A549 (cell line): ENCODE data around the gene TEAD2. TPM values are rescaled to one million over a fixed set of nuclear protein-coding genes. Genes with fewer than 3 reads are reported as not detected.

Experiments used
- ATAC-seq, 2 experiments: fragments of 200-7000 bp in 1 of 2; fragments of >200 bp in 1 of 2; cut with Nextera tagmentation in 1 of 2; cut with Tn5 transposase in 1 of 2; 3 replicates each; pipeline versions ENCODE4 v1.8.0 to v1.9.1; 2018 to 2020; ENCODE audit warnings: mild to moderate bottlenecking in 1 of 2, moderate library complexity in 1 of 2
- CTCF ChIA-PET: fragments of 300-600 bp; sonication (Branson Sonifier 250); formaldehyde crosslinking; extraction: SDS; loops from one replicate; lab custom pipeline; 2021; ENCODE audit warnings: antibody characterized with exemption, inconsistent platforms; lab: Yijun Ruan, JAX
- POLR2A ChIA-PET: fragments of 350-600 bp; formaldehyde crosslinking; extraction: SDS; loops from one replicate; lab custom pipeline; 2021; ENCODE audit warnings: antibody characterized with exemption, inconsistent platforms; lab: Yijun Ruan, JAX
- DNase-seq, 2 experiments: peaks; one replicate each; pipeline versions ENCODE4 v3.0.0 to v3.0.0-alpha.2; 2011 to 2016; ENCODE audit warnings: low read depth in 1 of 2, low spot score in 1 of 2
- FAIRE-seq: peaks from 2 replicates; lab custom pipeline; 2011; peaks lifted over from hg19 to GRCh38; lab: Jason Lieb, UNC
- H3K27ac ChIP-seq, 2 experiments: fragments of >200 bp; sonication (Bioruptor Twin); formaldehyde crosslinking; 3 replicates each; pipeline ENCODE4 v1.5.1; 2016 to 2017
- H3K4me1 ChIP-seq: fragments of >200 bp; sonication (Bioruptor Twin); formaldehyde crosslinking; 3 replicates; pipeline ENCODE4 v1.6.1; 2016
- H3K4me2 ChIP-seq: fragments of >200 bp; sonication (Bioruptor Twin); formaldehyde crosslinking; 3 replicates; pipeline ENCODE4 v1.6.1; 2016
- H3K4me3 ChIP-seq: fragments of >200 bp; sonication (Bioruptor Twin); formaldehyde crosslinking; 3 replicates; pipeline ENCODE4 v1.5.1; 2016
- H3K9me3 ChIP-seq: fragments of >200 bp; sonication (Bioruptor Twin); formaldehyde crosslinking; 3 replicates; pipeline ENCODE4 v1.6.1; 2016
- CEBPB ChIP-seq, 2 experiments: fragments of >200 bp in 1 of 2; sonication (Bioruptor Twin) in 1 of 2; formaldehyde crosslinking in 1 of 2; IDR thresholded peaks; 2 replicates each; pipeline ENCODE4 v1.6.1; 2012 to 2016
- EHMT2 ChIP-seq: fragments of 200-600 bp; sonication (generic); IDR thresholded peaks from 2 replicates; pipeline ENCODE4 v1.6.1; 2016; ENCODE audit warnings: antibody characterized with exemption, low read depth, mild to moderate bottlenecking, moderate library complexity
- HDAC2 ChIP-seq: fragments of 200-600 bp; sonication (generic); IDR thresholded peaks from 2 replicates; pipeline ENCODE4 v1.6.1; 2016
- HOXA7 ChIP-seq: fragments of 250-450 bp; sonication (Bioruptor Pico); IDR thresholded peaks from 2 replicates; pipeline ENCODE4 v1.5.0; 2020; ENCODE audit warnings: mild to moderate bottlenecking, moderate library complexity
- JUNB ChIP-seq: fragments of >200 bp; sonication (Bioruptor Twin); formaldehyde crosslinking; IDR thresholded peaks from 2 replicates; pipeline ENCODE4 v1.6.1; 2016
- KDM5A ChIP-seq: fragments of 200-600 bp; sonication (generic); IDR thresholded peaks from 2 replicates; pipeline ENCODE4 v1.6.1; 2016; ENCODE audit warnings: antibody characterized with exemption, mild to moderate bottlenecking
- MAFK ChIP-seq: fragments of 450-650 bp; IDR thresholded peaks from 2 replicates; pipeline ENCODE4 v1.6.1; 2014; ENCODE audit not compliant: partially characterized antibody
- NPAS2 ChIP-seq: fragments of 250-450 bp; sonication (Bioruptor Pico); IDR thresholded peaks from 2 replicates; pipeline ENCODE4 v1.8.0; 2022; ENCODE audit warnings: mild to moderate bottlenecking, moderate library complexity, borderline replicate concordance
- PHF8 ChIP-seq: fragments of 200-600 bp; sonication (generic); IDR thresholded peaks from 2 replicates; pipeline ENCODE4 v1.6.1; 2016; ENCODE audit warnings: low read depth, mild to moderate bottlenecking, antibody characterized with exemption, moderate library complexity, borderline replicate concordance
- POLR2AphosphoS2 ChIP-seq: conservative IDR thresholded peaks from 2 replicates; pipeline ENCODE4 v1.6.1; 2012; ENCODE audit warnings: low read length, improper control_type of control experiment, inconsistent platforms
- RAD21 ChIP-seq, 2 experiments: fragments of >200 bp in 1 of 2; sonication (Bioruptor Twin) in 1 of 2; formaldehyde crosslinking in 1 of 2; IDR thresholded peaks in 1 of 2; conservative IDR thresholded peaks in 1 of 2; 2 replicates in 1 of 2; 3 replicates in 1 of 2; pipeline ENCODE4 v1.6.1; 2012 to 2018; ENCODE audit warnings: inconsistent platforms in 1 of 2
- RCOR1 ChIP-seq: fragments of 150-350 bp; IDR thresholded peaks from 2 replicates; pipeline ENCODE4 v1.6.1; 2014; ENCODE audit warnings: antibody characterized with exemption, low read length, low read depth
- RFX5 ChIP-seq: fragments of 450-650 bp; IDR thresholded peaks from 2 replicates; pipeline ENCODE4 v1.7.1; 2014; ENCODE audit warnings: antibody characterized with exemption, mild to moderate bottlenecking, moderate library complexity
- ZSCAN20 ChIP-seq: fragments of 250-450 bp; sonication (Bioruptor Pico); IDR thresholded peaks from 2 replicates; pipeline ENCODE4 v1.8.0; 2022; ENCODE audit warnings: mild to moderate bottlenecking, moderate library complexity
- WGBS: methylation state at CpG from one replicate; pipeline ENCODE4 v1.1.6; 2017; ENCODE audit errors: missing lambda C conversion rate; 5-methylcytosine and 5-hydroxymethylcytosine counted together
- polyA plus RNA-seq, 4 experiments: library from polyadenylated mRNA; depleted of rRNA in 3 of 4; stranded (reverse); fragments of >200 nt; fragmentation: RNase III in 1 of 4; extraction: RNeasy Plus Mini Kit Qiagen cat#74134 plus additional on column Dnase treatment in 1 of 4; gene quantifications; 2 replicates in 3 of 4; 3 replicates in 1 of 4; pipeline ENCODE4 v1.2.3, GENCODE V29; 2011 to 2017
- TF ChIP-seq, protein P1 (sequence below): IDR thresholded peaks from 2 replicates; pipeline ENCODE4 v1.6.1; 2012
- TF ChIP-seq, protein P2 (sequence below): fragments of >200 bp; sonication (Bioruptor Twin); formaldehyde crosslinking; IDR thresholded peaks from 2 replicates; pipeline ENCODE4 v1.6.1; 2016
- TF ChIP-seq, protein P3 (sequence below): IDR thresholded peaks from 2 replicates; pipeline ENCODE4 v1.6.1; 2012
- TF ChIP-seq, protein P4 (sequence below): IDR thresholded peaks from 2 replicates; pipeline ENCODE4 v1.6.1; 2012; ENCODE audit warnings: low read depth, borderline replicate concordance
- TF ChIP-seq, protein P5 (sequence below): fragments of 150-350 bp; IDR thresholded peaks from 2 replicates; pipeline ENCODE4 v1.6.1; 2014; ENCODE audit warnings: low read depth, mild to moderate bottlenecking, low read length

Gene TEAD2
- polyA plus RNA-seq, 2 of the 4 experiments (the other 2 are of a cell fraction), result 15.9 to 25.3 TPM

DNA sequence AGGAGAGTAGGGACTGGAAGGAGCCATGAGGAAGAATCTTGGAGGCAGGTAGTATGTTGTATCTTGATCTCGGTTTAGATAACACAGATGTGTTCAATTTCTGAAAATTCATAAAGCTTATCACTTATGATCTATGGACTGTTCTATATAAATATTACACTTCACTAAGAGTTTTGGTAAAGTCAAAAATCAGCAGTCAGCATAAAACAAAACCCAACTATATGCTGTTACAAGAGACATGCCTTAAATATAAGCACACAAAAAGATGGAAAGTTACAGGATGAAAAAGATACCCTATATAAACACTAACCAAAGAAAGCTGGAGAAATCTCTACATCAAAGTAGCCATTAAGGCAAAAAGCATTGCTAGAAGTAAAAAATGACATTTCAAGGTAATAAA, 21.4 kb upstream of the TEAD2 start:
- Histone ChIP-seq H3K9me3 (peaks cover 29% of the 10 kb centered on the region), H3K4me3 (no peak overlapping the region), H3K4me2 (no peak overlapping the region), H3K27ac (no peak overlapping the region), H3K4me1 (no peaks in the 10 kb centered on the region)
- POLR2A ChIA-PET, result interaction anchor here (0.5 kb wide), 1 partner anchor 61 kb away, joined by 3 read pairs; no protein-coding TSS in a partner anchor
- no peak for ATAC-seq
- no peak for DNase-seq
- CTCF ChIA-PET, result interaction anchor here (0.6 to 12.9 kb wide), 10 partner anchors 7 to 710 kb away, joined by 3 to 108 read pairs (median 3); partner anchors contain the start of gene KASH5
- 57% methylated on average over 1 of the region's 1 CpG for WGBS
- no peak for FAIRE-seq
- TF ChIP-seq MAFK, result peak; percentile 91
- TF ChIP-seq KDM5A, result no peak

DNA sequence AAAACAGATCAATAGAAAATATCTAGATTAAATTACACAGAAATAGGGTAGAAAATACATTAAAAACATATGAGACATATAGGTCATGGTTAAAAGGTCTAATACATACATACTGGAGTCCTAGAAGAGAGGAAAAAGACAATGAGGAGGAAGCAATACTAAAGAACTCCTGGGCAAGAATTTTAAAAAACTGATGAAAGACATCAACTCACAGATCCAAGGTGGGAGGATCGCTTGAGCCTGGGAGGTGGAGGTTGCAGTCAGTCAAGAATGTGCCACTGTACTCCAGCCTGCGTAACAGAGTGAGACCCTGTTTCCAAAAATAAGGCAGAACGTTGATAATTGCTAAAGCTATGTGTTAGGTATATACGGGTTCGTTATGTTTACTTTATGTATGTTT, 20.4 kb upstream of the TEAD2 start:
- no peak for FAIRE-seq
- WGBS, result 53% methylated on average over 5 of the region's 5 CpGs

DNA sequence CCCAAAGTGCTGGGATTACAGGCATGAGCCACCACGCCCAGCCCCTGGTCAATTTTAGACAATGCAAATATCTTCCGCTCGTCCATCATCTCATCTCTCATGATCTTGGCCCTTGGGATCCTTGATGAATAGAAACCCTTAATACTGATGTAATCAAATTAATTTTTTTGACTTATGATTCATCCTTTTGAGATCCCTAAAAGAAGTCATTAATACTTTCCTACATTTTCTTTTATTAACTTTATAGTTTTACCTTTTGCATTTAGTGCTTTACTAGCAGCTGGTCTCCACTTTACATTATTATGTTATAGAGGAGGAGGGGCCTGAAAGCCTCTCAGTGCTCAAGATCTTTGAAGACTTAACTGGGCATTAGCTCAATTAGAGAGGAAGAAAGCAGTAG, 18.2 kb upstream of the TEAD2 start:
- no peak for FAIRE-seq
- TF ChIP-seq JUNB (no peak), RFX5 (no peak), NPAS2 (CRISPR knock-in tag) (no peak), HDAC2 (no peak), POLR2AphosphoS2 (no peak)
- TF ChIP-seq, protein P1, sequence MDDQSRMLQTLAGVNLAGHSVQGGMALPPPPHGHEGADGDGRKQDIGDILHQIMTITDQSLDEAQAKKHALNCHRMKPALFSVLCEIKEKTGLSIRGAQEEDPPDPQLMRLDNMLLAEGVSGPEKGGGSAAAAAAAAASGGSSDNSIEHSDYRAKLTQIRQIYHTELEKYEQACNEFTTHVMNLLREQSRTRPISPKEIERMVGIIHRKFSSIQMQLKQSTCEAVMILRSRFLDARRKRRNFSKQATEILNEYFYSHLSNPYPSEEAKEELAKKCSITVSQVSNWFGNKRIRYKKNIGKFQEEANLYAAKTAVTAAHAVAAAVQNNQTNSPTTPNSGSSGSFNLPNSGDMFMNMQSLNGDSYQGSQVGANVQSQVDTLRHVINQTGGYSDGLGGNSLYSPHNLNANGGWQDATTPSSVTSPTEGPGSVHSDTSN, result no peak
- TF ChIP-seq, protein P2, sequence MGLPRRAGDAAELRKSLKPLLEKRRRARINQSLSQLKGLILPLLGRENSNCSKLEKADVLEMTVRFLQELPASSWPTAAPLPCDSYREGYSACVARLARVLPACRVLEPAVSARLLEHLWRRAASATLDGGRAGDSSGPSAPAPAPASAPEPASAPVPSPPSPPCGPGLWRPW, result no peak
- TF ChIP-seq, protein P3, sequence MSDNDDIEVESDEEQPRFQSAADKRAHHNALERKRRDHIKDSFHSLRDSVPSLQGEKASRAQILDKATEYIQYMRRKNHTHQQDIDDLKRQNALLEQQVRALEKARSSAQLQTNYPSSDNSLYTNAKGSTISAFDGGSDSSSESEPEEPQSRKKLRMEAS, result no peak

More for the DNA sequence above, 20.4 kb upstream of the TEAD2 start:
- DNase-seq, result no peak
- no peak overlapping the region for H3K27ac ChIP-seq
- TF ChIP-seq EHMT2 (no peak), CEBPB (IDR thresholded peaks at IDR 0.05) (no peak), ZSCAN20 (no peak)
- TF ChIP-seq, all 56 proteins: peak for 0
- ChIA-PET POLR2A (no interaction called here), CTCF (interaction anchor here (0.6 to 12.9 kb wide), 4 partner anchors 8 to 129 kb away, joined by 3 to 108 read pairs (median 8); partner anchors contain the start of gene KASH5)
- ATAC-seq, result no peak
- no peak overlapping the region for H3K4me3 ChIP-seq
- H3K9me3 ChIP-seq, result peaks cover 29% of the 10 kb centered on the region
- no peaks in the 10 kb centered on the region for H3K4me1 ChIP-seq
- no peak overlapping the region for H3K4me2 ChIP-seq

DNA sequence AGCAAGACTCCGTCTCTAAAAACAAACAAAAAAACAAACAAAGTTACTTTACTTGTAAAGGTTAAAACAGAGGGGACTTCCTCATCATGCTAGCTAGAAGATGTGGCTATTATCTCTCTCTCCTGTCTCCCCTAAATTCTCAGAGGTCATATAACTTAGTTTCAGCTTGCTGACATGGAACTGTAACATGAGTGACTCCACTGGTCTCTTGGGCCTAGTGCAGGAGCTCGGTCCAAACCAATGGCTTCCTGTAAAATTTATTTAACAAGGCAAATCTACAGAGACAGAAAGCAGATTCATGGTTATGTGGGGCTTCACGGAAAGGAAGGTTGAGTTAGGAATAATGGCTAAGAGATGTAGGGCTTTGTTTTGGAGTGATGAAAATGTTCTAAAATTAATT, 16.3 kb upstream of the TEAD2 start:
- H3K9me3 ChIP-seq, result peaks cover 22% of the 10 kb centered on the region
- no peak for DNase-seq
- TF ChIP-seq, protein P4, sequence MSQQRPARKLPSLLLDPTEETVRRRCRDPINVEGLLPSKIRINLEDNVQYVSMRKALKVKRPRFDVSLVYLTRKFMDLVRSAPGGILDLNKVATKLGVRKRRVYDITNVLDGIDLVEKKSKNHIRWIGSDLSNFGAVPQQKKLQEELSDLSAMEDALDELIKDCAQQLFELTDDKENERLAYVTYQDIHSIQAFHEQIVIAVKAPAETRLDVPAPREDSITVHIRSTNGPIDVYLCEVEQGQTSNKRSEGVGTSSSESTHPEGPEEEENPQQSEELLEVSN, result no peak
- TF ChIP-seq PHF8 (no peak), HOXA7 (CRISPR knock-in tag) (no peak), RCOR1 (no peak), NPAS2 (CRISPR knock-in tag) (no peak), RAD21 (conservative IDR thresholded peaks at IDR 0.05 in 1 of 2, IDR thresholded peaks at IDR 0.05 in 1 of 2) (no peak), CEBPB (IDR thresholded peaks at IDR 0.05) (no peak)
- TF ChIP-seq, protein P5, sequence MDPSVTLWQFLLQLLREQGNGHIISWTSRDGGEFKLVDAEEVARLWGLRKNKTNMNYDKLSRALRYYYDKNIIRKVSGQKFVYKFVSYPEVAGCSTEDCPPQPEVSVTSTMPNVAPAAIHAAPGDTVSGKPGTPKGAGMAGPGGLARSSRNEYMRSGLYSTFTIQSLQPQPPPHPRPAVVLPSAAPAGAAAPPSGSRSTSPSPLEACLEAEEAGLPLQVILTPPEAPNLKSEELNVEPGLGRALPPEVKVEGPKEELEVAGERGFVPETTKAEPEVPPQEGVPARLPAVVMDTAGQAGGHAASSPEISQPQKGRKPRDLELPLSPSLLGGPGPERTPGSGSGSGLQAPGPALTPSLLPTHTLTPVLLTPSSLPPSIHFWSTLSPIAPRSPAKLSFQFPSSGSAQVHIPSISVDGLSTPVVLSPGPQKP, result no peak
- no peaks in the 10 kb centered on the region for H3K4me1 ChIP-seq
- H3K27ac ChIP-seq, result no peak overlapping the region
- no peak for ATAC-seq
- ChIA-PET CTCF (interaction anchor here (0.9 to 12.9 kb wide), 6 partner anchors 12 to 152 kb away, joined by 3 to 108 read pairs (median 4); partner anchors contain the start of gene KASH5), POLR2A (interaction anchor here (1.0 kb wide), 1 partner anchor 10 kb away, joined by 3 read pairs; the partner anchor contains the start of gene KASH5)
- no peak overlapping the region for H3K4me3 ChIP-seq
- FAIRE-seq, result no peak
- H3K4me2 ChIP-seq, result no peak overlapping the region
- WGBS, result 80% methylated on average over 3 of the region's 3 CpGs

More for the DNA sequence above, 18.2 kb upstream of the TEAD2 start:
- ATAC-seq (no peak), DNase-seq (no peak)
- Histone ChIP-seq H3K4me3 (no peak overlapping the region), H3K4me1 (no peaks in the 10 kb centered on the region), H3K9me3 (peaks cover 29% of the 10 kb centered on the region), H3K4me2 (no peak overlapping the region), H3K27ac (no peak overlapping the region)
- WGBS, result 59% methylated on average over 3 of the region's 3 CpGs
- ChIA-PET CTCF (interaction anchor here (1.5 to 12.9 kb wide), 2 partner anchors 10 to 101 kb away, joined by 3 to 108 read pairs; partner anchors contain the start of gene KASH5), POLR2A (no interaction called here)
